Parathyroid adenoma (tissue), 2 donors: ENCODE data around the gene LCP2.

Source experiments
- H2AFZ ChIP-seq: fragments of 300-600 bp; sonication (generic); one replicate; pipeline ENCODE4 v1.7.0; 2017; ENCODE audit warnings: antibody characterized with exemption, mild to moderate bottlenecking
- H3K27ac ChIP-seq: fragments of 300-600 bp; sonication (generic); one replicate; pipeline ENCODE4 v1.7.0; 2017
- H3K27me3 ChIP-seq: fragments of 300-600 bp; sonication (generic); one replicate; pipeline ENCODE4 v1.7.0; 2017; ENCODE audit warnings: low read length; ENCODE audit not compliant: control insufficient read depth, insufficient read depth
- H3K36me3 ChIP-seq: fragments of 300-600 bp; sonication (generic); one replicate; pipeline ENCODE4 v1.7.0; 2017; ENCODE audit warnings: low read length; ENCODE audit not compliant: control insufficient read depth, insufficient read depth
- H3K4me1 ChIP-seq: fragments of 300-600 bp; sonication (generic); one replicate; pipeline ENCODE4 v1.7.0; 2017; ENCODE audit warnings: control low read depth
- H3K4me2 ChIP-seq: fragments of 300-600 bp; sonication (generic); one replicate; pipeline ENCODE4 v1.7.0; 2017; ENCODE audit warnings: low read length
- H3K4me3 ChIP-seq: fragments of 300-600 bp; sonication (generic); one replicate; pipeline ENCODE4 v1.7.0; 2017; ENCODE audit warnings: low read depth, low read length
- H3K79me2 ChIP-seq: fragments of 300-600 bp; sonication (generic); one replicate; pipeline ENCODE4 v1.7.0; 2017; ENCODE audit warnings: control low read depth
- H3K9ac ChIP-seq: fragments of 300-600 bp; sonication (generic); one replicate; pipeline ENCODE4 v1.7.0; 2017; ENCODE audit warnings: mild to moderate bottlenecking
- H3K9me3 ChIP-seq: fragments of 300-600 bp; sonication (generic); one replicate; pipeline ENCODE4 v1.7.0; 2017; ENCODE audit warnings: low read length; ENCODE audit not compliant: control insufficient read depth
- TF ChIP-seq, protein P1 (sequence below): fragments of 300-600 bp; sonication (generic); IDR thresholded peaks from one replicate; pipeline ENCODE4 v1.7.0; 2017; ENCODE audit warnings: antibody characterized with exemption, mild to moderate bottlenecking
- donor health status: primary hyperparathyroidism.

Gene LCP2

DNA sequence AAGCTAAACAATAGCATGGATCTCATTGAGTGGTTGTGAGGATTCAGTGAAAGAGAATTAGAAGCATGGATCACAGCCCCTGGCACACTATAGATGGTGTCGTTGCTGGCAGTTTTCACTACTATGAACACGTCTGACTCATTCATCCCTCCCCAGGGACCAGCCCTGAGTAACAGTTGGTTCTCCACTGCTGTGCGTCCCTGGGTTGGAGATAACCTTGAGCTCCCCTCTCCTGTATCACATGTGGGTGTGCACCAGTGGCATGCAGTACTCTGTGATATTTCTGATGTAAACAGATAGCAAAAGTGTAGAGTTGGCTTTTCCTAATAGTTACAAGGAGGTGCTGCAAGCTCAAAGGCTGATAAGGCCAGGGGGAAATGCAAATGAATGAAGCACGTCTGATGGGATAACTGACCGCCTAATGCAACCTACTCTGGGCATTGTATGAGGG lies 8.8 kb upstream of the LCP2 start:
- peaks cover under 1% of the 10 kb centered on the region for H3K4me1 ChIP-seq
- TF ChIP-seq, protein P1, sequence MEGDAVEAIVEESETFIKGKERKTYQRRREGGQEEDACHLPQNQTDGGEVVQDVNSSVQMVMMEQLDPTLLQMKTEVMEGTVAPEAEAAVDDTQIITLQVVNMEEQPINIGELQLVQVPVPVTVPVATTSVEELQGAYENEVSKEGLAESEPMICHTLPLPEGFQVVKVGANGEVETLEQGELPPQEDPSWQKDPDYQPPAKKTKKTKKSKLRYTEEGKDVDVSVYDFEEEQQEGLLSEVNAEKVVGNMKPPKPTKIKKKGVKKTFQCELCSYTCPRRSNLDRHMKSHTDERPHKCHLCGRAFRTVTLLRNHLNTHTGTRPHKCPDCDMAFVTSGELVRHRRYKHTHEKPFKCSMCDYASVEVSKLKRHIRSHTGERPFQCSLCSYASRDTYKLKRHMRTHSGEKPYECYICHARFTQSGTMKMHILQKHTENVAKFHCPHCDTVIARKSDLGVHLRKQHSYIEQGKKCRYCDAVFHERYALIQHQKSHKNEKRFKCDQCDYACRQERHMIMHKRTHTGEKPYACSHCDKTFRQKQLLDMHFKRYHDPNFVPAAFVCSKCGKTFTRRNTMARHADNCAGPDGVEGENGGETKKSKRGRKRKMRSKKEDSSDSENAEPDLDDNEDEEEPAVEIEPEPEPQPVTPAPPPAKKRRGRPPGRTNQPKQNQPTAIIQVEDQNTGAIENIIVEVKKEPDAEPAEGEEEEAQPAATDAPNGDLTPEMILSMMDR, result no peak

DNA sequence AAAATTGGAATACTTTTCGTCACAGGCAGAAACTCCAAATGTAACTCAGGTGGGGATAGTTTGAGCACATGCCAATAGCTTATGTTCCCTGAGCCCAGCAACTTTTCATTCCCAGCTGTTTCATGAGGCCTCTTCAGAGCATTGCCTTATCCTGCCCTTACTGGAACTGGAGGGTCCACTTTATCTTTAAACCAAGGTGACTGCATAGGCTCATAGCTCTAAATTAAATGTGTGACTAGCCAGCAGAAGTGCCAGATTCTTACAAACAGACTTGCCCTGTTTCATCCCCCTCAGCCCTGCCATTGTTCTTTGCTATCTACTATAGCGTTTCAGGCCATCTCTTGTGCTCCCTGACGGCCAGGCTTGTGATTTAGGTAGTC lies 8.1 kb upstream of the LCP2 start:
- Histone ChIP-seq H3K4me1 (no peaks in the 10 kb centered on the region), H3K4me2 (no peak overlapping the region), H3K36me3 (no peaks in the 10 kb centered on the region), H3K79me2 (no peaks in the 10 kb centered on the region), H3K4me3 (no peak overlapping the region), H3K27ac (no peak overlapping the region), H3K9me3 (no peaks in the 10 kb centered on the region), H3K27me3 (no peaks in the 10 kb centered on the region), H2AFZ (no peak overlapping the region), H3K9ac (no peak overlapping the region)
- TF ChIP-seq, protein P1, result no peak

More for the DNA sequence above, 8.8 kb upstream of the LCP2 start:
- no peaks in the 10 kb centered on the region for H3K79me2 ChIP-seq
- H2AFZ ChIP-seq, result no peak overlapping the region
- no peak overlapping the region for H3K4me3 ChIP-seq
- no peaks in the 10 kb centered on the region for H3K9me3 ChIP-seq
- H3K27ac ChIP-seq, result no peak overlapping the region
- H3K9ac ChIP-seq, result no peak overlapping the region
- H3K4me2 ChIP-seq, result no peak overlapping the region
- H3K27me3 ChIP-seq, result no peaks in the 10 kb centered on the region
- no peaks in the 10 kb centered on the region for H3K36me3 ChIP-seq

DNA sequence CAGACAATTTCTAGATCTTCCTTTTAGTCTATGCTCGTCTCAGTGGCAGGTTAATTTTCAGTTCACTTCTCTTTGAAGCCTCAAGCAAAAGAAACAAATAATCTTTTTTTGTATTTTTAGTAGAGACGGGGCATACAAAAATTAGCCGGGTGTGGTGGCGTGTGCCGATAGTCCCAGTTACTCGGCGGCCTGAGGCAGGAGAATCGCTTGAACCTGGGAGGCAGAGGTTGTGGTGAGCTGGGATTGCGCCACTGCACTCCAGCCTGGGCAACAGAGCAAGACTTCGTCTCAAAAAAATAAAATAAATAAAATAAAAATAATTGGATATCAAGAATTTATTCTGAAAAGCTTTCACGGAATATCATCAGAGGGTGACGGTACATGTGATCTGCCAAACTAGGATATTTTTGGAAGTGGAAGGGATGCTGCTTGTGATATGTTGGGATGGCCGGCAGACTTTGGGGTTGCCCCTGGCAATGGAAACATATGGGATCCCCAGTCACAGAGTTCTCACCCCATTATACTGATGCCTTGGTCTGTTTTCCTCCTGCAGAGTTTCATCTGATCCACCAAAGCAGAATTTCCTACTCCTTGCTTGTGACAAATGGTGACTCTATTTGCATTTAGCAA lies 7.6 kb upstream of the LCP2 start:
- H3K36me3 ChIP-seq, result no peaks in the 10 kb centered on the region
- H3K9me3 ChIP-seq, result no peaks in the 10 kb centered on the region
- no peak overlapping the region for H3K9ac ChIP-seq
- TF ChIP-seq, protein P1, result no peak
- no peaks in the 10 kb centered on the region for H3K4me1 ChIP-seq
- H3K4me3 ChIP-seq, result no peak overlapping the region
- no peak overlapping the region for H2AFZ ChIP-seq
- H3K79me2 ChIP-seq, result no peaks in the 10 kb centered on the region
- H3K27me3 ChIP-seq, result no peaks in the 10 kb centered on the region
- H3K4me2 ChIP-seq, result no peak overlapping the region
- H3K27ac ChIP-seq, result no peak overlapping the region

DNA sequence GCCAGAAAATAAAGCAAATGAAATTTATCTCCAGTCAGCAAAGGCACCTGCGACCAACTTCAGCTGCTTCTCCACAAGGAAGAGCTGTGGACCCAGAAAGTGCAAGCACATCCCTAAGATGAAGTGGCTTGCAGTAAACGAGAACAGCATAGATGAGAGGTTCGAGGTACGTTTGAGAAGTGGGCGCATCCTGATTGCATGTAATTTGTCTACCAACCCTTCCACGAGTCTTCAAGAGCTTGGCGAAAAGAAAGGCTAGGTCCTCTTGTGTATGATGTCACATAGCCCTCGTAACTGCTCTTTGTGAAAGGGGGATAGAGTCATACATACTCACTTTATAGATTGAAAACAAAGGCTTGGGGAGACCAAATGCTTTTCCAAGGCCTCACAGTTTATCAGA lies 6.0 kb upstream of the LCP2 start:
- no peak overlapping the region for H3K27ac ChIP-seq

More for the DNA sequence above, 6.0 kb upstream of the LCP2 start:
- Histone ChIP-seq H3K4me3 (no peak overlapping the region), H3K4me1 (no peaks in the 10 kb centered on the region), H3K36me3 (no peaks in the 10 kb centered on the region), H3K79me2 (no peaks in the 10 kb centered on the region), H2AFZ (no peak overlapping the region), H3K9ac (no peak overlapping the region), H3K4me2 (no peak overlapping the region), H3K9me3 (no peaks in the 10 kb centered on the region), H3K27me3 (no peaks in the 10 kb centered on the region)
- TF ChIP-seq, protein P1, result no peak
